Neural crest cell (in vitro differentiated cells): Measurements from ENCODE around the gene ZBED6. TPM values are rescaled to one million over a fixed set of nuclear protein-coding genes. Genes with fewer than 3 reads are reported as not detected.

Experiments
- DNase-seq: peaks from one replicate; pipeline ENCODE4 v3.0.0; 2021; ENCODE audit warnings: low read depth, mixed read lengths, low spot score
- H3K27ac Mint-ChIP-seq: one replicate; pipeline ENCODE4 v1.8.0; 2021; ENCODE audit warnings: mild to moderate bottlenecking, mixed read lengths; ENCODE audit not compliant: unreplicated experiment
- H3K27me3 Mint-ChIP-seq: 2 replicates; pipeline ENCODE4 v1.8.0; 2021; ENCODE audit warnings: low read depth, mild to moderate bottlenecking, mixed read lengths
- H3K36me3 Mint-ChIP-seq: 2 replicates; pipeline ENCODE4 v1.8.0; 2021; ENCODE audit warnings: low read depth, mild to moderate bottlenecking, mixed read lengths
- H3K4me1 Mint-ChIP-seq: 2 replicates; pipeline ENCODE4 v1.8.0; 2021; ENCODE audit warnings: mixed read lengths
- H3K4me3 Mint-ChIP-seq: one replicate; pipeline ENCODE4 v1.8.0; 2021; ENCODE audit warnings: mild to moderate bottlenecking, mixed read lengths
- H3K9me3 Mint-ChIP-seq: 2 replicates; pipeline ENCODE4 v1.8.0; 2021; ENCODE audit warnings: mixed read lengths
- CTCF ChIP-seq: fragments of 200-600 bp; sonication (generic); conservative IDR thresholded peaks from 2 replicates; pipeline ENCODE4 v1.5.0; 2021; ENCODE audit warnings: antibody characterized with exemption, mild to moderate bottlenecking
- total RNA-seq: library from RNA; stranded (reverse); gene quantifications from 2 replicates; pipeline ENCODE4 v1.2.1, GENCODE V29; 2021

Gene ZBED6
- total RNA-seq, 1 donor from 2014 or later: 26.3 TPM

- no peaks in the 10 kb centered on the region for H3K9me3 Mint-ChIP-seq
- DNase-seq: no peak
- no peak overlapping the region for H3K27ac Mint-ChIP-seq
- H3K4me3 Mint-ChIP-seq: no peak overlapping the region
- TF ChIP-seq CTCF: no peak
- no peaks in the 10 kb centered on the region for H3K27me3 Mint-ChIP-seq
- H3K36me3 Mint-ChIP-seq: peaks cover 20% of the 10 kb centered on the region
- peaks cover 10% of the 10 kb centered on the region for H3K4me1 Mint-ChIP-seq
Measured at GRCh38 chr1:203805689-203806088, 10.3 kb downstream of the ZBED6 start.

- Mint-ChIP-seq H3K4me1 (peaks cover 5% of the 10 kb centered on the region), H3K9me3 (no peaks in the 10 kb centered on the region), H3K4me3 (no peak overlapping the region), H3K27me3 (no peaks in the 10 kb centered on the region), H3K36me3 (peaks cover 20% of the 10 kb centered on the region), H3K27ac (no peak overlapping the region)
- TF ChIP-seq CTCF: no peak
- DNase-seq: no peak
Measured at GRCh38 chr1:203807196-203807595, 11.8 kb downstream of the ZBED6 start.

- Mint-ChIP-seq H3K4me1 (no peaks in the 10 kb centered on the region), H3K27ac (no peak overlapping the region), H3K36me3 (peaks cover 19% of the 10 kb centered on the region), H3K27me3 (no peaks in the 10 kb centered on the region), H3K4me3 (no peak overlapping the region), H3K9me3 (no peaks in the 10 kb centered on the region)
- no peak for TF ChIP-seq CTCF
- DNase-seq: no peak
Measured at GRCh38 chr1:203813581-203814341, 18.3 kb downstream of the ZBED6 start.

GRCh38 chr1:203818399-203818798, 23.0 kb downstream of the ZBED6 start:
- no peak for DNase-seq
- no peaks in the 10 kb centered on the region for H3K9me3 Mint-ChIP-seq
- no peak overlapping the region for H3K4me3 Mint-ChIP-seq
- no peaks in the 10 kb centered on the region for H3K27me3 Mint-ChIP-seq
- peaks cover 26% of the 10 kb centered on the region for H3K36me3 Mint-ChIP-seq
- no peak overlapping the region for H3K27ac Mint-ChIP-seq
- TF ChIP-seq CTCF: no peak
- no peaks in the 10 kb centered on the region for H3K4me1 Mint-ChIP-seq

GRCh38 chr1:203823306-203823705, 27.9 kb downstream of the ZBED6 start:
- Mint-ChIP-seq H3K27me3 (no peaks in the 10 kb centered on the region), H3K27ac (no peak overlapping the region), H3K4me3 (no peak overlapping the region), H3K9me3 (no peaks in the 10 kb centered on the region), H3K36me3 (peaks cover 21% of the 10 kb centered on the region), H3K4me1 (no peaks in the 10 kb centered on the region)
- no peak for TF ChIP-seq CTCF
- no peak for DNase-seq
